PFSK-1 (cell line): ENCODE measurements around the gene SUMO2.

Experiments
- FOXP2 ChIP-seq: optimal IDR thresholded peaks from 2 replicates; pipeline ENCODE3; 2011; ENCODE audit warnings: borderline replicate concordance, control low read depth, inconsistent platforms; ENCODE audit not compliant: insufficient read depth; ENCODE audit errors: extremely low read length, extremely low read depth
- POLR2AphosphoS5 ChIP-seq: IDR thresholded peaks from 2 replicates; pipeline ENCODE4 v1.6.1; 2012; ENCODE audit warnings: low read depth, mild to moderate bottlenecking, control low read depth, low read length, moderate library complexity
- SIN3A ChIP-seq: IDR thresholded peaks from 2 replicates; pipeline ENCODE4 v1.6.1; 2012; ENCODE audit warnings: mild to moderate bottlenecking, low read length, moderate library complexity, borderline replicate concordance; ENCODE audit not compliant: insufficient read depth
- TAF1 ChIP-seq: IDR thresholded peaks from 2 replicates; pipeline ENCODE4 v1.6.1; 2012; ENCODE audit warnings: low read length, control low read depth, borderline replicate concordance; ENCODE audit not compliant: insufficient read depth
- TF ChIP-seq, protein P1 (sequence below), 2 experiments: IDR thresholded peaks; 2 replicates each; pipeline versions ENCODE4 v1.6.1 to v1.8.0; 2011 to 2012; ENCODE audit warnings: low read depth in 2 of 2, low read length in 2 of 2, control low read depth in 1 of 2, inconsistent platforms in 1 of 2, mild to moderate bottlenecking in 1 of 2, moderate library complexity in 1 of 2; ENCODE audit not compliant: insufficient read depth in 1 of 2

SUMO2 gene

DNA sequence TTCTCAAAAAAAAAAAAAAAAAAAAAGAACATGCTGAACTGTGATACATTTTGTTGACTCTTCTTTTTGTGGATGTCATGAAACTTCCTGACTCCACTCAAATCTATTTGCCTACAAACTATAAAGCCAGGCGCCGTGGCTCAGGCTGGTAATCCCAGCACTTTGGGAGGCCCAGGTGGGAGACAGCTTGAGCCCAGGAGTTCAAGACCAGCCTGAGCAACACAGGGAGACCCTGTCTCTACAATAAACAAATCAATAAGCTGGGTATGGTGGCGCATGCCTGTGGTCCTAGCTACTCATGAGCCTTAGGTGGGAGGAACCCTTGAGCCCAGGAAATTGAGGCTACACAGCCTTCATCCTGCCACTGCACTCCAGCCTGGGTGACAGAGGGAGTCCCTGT lies 49.8 kb downstream of the SUMO2 start:
- TF ChIP-seq FOXP2, result no peak
- TF ChIP-seq SIN3A, result no peak
- TF ChIP-seq POLR2AphosphoS5, result no peak
- TF ChIP-seq, protein P1, sequence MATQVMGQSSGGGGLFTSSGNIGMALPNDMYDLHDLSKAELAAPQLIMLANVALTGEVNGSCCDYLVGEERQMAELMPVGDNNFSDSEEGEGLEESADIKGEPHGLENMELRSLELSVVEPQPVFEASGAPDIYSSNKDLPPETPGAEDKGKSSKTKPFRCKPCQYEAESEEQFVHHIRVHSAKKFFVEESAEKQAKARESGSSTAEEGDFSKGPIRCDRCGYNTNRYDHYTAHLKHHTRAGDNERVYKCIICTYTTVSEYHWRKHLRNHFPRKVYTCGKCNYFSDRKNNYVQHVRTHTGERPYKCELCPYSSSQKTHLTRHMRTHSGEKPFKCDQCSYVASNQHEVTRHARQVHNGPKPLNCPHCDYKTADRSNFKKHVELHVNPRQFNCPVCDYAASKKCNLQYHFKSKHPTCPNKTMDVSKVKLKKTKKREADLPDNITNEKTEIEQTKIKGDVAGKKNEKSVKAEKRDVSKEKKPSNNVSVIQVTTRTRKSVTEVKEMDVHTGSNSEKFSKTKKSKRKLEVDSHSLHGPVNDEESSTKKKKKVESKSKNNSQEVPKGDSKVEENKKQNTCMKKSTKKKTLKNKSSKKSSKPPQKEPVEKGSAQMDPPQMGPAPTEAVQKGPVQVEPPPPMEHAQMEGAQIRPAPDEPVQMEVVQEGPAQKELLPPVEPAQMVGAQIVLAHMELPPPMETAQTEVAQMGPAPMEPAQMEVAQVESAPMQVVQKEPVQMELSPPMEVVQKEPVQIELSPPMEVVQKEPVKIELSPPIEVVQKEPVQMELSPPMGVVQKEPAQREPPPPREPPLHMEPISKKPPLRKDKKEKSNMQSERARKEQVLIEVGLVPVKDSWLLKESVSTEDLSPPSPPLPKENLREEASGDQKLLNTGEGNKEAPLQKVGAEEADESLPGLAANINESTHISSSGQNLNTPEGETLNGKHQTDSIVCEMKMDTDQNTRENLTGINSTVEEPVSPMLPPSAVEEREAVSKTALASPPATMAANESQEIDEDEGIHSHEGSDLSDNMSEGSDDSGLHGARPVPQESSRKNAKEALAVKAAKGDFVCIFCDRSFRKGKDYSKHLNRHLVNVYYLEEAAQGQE (IDR thresholded peaks at IDR 0.05; ENCODE audit: insufficient read depth in 1 of 2, low read depth in 2 of 2, low read length in 2 of 2), result no peak
- TF ChIP-seq TAF1, result no peak

DNA sequence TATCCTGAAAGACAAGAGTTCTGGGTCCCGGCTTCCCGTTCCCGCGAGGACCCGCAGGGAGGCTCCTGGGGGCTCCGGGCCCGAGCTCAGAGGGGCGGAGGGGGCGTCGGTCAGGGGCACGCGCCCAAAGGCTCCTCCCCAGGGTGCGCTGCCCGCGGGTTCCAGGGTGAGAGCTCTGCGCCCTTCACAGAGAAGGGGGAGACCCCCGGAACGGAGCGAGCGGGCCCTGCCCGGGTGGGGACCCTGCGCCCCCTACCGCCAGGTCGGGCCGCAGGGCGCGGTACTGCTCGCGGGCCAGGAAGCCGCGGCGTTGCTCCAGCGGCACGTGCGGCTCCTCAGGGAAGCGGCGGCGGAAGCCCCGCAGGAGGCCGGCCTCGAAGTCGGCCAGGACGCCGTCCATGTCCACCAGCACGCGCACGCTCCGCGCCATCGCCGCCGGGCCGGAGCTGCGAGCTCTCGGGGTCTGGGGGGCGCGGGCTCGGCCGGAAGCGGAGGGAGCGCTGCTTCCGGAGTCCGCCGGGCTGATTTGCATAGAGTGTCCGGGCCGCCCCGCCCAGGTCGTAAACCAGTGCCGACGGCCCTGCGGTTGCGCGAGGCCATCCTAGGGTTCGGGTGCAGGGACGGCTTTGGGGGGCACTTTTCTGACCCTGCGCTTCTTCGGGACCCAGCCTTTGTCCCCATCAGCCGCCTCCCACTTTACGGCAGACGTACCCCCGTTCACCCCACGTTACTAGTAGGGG lies 51.3 kb downstream of the SUMO2 start, which contains the start of gene NT5C:
Gene NT5C (minus strand): TSS at position 465 of the 740 bp plus-strand sequence. CDS start 35 bp downstream, at position 430.
- TF ChIP-seq POLR2AphosphoS5 (peak; percentile 91), FOXP2 (peak; percentile 88), TAF1 (peak; percentile 88), SIN3A (peak; percentile 83; the same call in 1 of the 2 replicates)
- TF ChIP-seq, protein P1 (IDR thresholded peaks at IDR 0.05; ENCODE audit: insufficient read depth in 1 of 2, low read depth in 2 of 2, low read length in 2 of 2), result no peak

DNA sequence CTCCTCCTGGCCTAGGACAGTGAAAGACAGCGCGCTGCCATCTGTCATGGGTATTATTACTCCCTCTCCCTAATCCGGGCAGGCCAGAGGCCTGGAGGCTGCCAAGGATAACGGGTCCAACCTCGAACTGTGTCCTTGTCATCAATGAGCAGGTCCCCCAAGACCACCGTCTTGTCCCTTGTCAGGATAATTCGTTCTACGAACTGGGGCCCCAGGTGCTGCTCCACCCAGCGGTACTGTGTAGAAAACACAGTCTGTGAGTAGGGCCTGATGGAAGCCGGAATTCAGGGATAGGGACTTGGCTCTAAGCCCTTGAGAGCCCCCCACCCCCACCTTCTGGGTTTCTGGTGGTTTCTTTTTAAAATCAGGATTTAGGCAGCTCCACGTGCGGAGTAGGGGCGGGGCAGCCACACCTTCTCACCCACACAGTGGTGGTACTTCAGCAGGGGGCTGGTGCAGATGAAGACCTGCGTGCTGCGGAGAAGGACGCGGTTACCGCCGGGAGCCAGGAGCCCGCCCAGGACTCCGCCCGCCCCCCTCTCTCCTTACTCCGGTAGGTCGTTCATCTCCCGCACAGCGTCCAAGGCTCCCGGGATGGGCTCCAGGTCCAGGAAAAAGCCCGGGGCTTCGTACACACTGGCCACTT lies 52.0 kb downstream of the SUMO2 start:
- TF ChIP-seq, protein P1 (IDR thresholded peaks at IDR 0.05; ENCODE audit: insufficient read depth in 1 of 2, low read depth in 2 of 2, low read length in 2 of 2), result no peak
- TF ChIP-seq TAF1 (no peak), POLR2AphosphoS5 (no peak), SIN3A (no peak), FOXP2 (no peak)

DNA sequence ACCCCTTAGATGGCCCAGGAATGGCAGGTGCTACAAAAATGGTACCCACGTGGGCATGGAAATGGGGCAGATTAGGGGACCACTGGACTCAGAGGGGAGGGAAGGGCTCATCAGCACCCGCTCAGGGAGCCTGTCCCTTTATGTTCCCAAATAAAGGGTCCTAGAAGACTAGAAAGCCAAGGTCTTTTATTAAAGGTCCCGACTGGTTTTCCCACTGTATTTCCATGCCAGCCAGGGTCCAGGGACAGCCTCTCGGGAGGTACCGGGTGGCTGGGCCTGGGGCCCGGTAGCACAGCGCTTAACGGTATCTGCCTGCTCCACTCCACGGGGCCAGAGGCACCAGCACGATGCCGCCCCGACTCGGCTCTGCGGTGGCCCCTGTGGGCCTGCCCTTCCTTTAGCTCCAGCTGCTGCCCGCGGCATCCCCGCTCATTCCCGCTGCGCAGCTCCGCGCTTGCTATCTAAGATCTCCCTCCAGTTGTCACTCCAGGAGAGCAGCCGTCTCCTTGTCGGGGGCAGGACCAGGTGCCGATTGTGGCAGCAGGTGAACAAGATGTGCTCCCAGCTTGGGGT lies 52.6 kb downstream of the SUMO2 start:
- TF ChIP-seq POLR2AphosphoS5 (no peak), FOXP2 (no peak), TAF1 (no peak), SIN3A (no peak)
- TF ChIP-seq, protein P1 (IDR thresholded peaks at IDR 0.05; ENCODE audit: insufficient read depth in 1 of 2, low read depth in 2 of 2, low read length in 2 of 2), result no peak
